ENCODE results near the gene USP6NL.

DNA sequence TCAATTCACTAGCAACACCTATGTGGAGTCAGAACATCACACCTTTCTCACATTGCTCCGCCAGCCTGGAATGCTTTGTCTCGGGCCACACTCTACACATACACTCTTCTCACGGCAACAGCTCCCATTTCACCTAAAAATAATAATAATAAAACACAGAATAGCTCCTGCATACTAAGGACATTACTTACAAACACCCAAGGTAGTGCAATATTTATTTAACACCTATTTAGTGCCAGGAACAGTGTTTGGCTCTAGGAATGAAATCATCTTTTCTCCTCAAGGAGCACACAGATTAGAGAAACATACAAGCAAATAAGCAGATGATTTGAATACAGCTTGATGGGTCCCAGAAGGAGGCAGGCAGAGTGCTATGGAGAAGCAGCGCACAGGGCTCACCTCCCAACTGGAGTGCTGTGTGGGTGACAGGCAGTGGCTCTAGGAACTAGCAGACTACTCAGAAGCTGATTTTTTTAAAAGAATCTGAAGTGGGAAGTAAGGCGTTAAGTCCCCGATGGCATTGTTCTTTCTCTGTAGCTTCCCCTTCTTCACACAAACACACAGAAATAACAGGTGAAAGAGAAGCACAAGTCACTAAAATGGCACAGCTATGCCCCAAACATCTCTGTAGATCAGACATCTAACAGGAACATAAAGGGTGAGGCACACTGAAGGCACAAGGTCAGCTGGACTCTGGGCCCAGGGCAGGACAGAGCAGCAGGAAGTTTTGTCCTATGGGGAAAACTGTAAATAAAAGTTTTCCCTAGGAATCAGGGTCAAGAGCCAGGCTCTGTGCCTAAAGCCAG lies 16.7 kb downstream of the USP6NL start:
- no peak for TF ChIP-seq POLR2A (IDR thresholded peaks at IDR 0.05; ENCODE audit: low read length)
- no peak for TF ChIP-seq GATA1 (IDR thresholded peaks at IDR 0.05; ENCODE audit: low read depth, low read length)

Measured in erythroblast (primary cell).